ENCODE results near the gene PPM1F.

The PPM1F gene

GRCh38 chr22:21939935-21940334, 12.7 kb downstream of the PPM1F start:
- peak; percentile 57 to 61 (median 59) for DNase-seq

DNA sequence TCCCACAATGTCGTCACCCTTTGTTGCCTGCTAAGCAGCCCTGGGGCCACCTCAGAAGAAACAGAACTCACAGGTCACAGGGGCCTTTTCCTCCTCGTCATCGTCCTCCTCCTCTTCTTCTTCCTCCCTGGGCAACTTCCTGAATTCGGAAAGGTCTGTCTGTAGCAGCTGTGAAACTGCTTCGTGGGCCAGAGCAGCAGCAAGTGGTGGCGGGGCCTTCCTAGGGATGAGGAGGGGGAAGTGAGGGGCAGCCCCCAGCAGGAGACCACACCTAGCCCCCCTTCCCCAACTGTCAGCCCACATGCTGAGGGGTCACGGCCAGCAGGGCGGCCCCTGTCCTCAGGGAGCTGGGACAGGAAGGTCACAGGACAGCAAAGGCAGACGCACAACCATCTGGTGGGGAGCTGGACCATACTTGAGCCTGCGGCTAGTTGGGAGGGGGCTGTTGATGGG, 13.2 kb downstream of the PPM1F start:
- peak; percentile 76 to 85 (median 83) for DNase-seq

DNA sequence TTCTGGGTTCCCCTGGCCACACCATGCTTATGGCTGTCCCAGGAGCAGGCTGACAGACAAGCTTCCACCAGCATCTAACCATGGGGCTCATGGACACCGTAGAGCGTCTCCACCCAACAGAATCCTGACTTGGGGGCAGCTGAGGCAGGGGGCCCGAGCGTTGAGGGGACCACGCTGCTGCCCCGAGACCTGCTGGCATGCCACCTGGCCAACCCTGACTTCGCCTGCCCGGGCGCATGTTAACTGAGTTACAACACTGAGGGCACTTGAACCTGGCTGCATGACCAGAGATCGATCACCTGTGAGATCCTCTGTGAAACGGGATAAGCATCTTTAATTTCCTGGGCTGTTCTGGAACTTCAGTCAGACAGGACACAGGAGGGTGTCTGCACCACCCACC, 13.7 kb downstream of the PPM1F start:
- no peak for DNase-seq

DNA sequence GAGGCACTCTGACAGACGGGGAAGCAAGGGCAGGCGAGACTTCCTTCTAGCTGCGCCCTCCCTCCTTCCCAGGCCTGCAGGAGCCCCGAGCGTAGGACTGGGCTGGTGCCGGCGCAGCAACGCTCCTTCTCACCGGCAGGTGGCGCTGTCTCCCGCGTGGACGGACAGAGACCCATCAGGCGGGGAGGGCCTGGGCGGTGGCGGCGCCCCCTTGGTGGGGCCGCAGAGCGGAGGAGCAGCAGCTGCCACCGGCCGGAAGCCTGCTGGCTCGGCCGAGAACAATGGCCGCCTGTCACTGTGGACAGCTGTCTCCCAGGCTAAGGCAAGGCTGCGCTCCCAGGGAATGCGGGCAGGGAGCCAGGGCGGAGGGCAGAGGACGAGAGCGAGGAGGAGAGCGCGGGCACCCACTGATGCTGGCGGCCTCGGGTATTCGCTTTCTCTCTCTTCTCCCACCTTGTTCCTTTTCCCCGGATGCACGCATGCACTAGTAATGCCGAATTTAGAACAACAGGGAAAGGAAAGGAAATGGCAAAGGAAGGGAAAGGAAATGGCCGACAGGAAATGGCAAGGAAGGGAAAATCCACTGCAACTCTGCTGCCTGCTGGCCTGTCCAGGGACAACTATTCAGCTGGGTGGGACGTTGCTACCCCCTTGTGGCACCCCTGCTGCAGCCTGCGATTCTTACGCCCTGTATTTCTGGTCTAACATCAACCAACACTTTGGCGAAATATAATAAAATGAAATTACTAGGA, 14.4 kb downstream of the PPM1F start:
- DNase-seq: peak; percentile 63 to 95 (median 66)

DNA sequence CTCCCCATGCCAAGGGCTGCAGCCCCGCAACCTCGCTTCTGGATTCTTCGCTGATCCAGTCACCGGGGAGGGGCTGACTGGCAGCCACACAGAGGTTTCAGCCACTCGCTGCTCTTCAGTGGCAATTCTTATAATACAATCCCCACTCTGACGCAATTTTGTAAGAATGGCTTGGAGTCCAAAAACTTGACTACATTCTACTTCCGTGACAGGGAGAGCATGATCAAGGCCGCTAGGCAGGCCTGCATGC, 14.9 kb downstream of the PPM1F start:
- DNase-seq: peak in 2 of 3 donors; percentile 95 to 96

DNA sequence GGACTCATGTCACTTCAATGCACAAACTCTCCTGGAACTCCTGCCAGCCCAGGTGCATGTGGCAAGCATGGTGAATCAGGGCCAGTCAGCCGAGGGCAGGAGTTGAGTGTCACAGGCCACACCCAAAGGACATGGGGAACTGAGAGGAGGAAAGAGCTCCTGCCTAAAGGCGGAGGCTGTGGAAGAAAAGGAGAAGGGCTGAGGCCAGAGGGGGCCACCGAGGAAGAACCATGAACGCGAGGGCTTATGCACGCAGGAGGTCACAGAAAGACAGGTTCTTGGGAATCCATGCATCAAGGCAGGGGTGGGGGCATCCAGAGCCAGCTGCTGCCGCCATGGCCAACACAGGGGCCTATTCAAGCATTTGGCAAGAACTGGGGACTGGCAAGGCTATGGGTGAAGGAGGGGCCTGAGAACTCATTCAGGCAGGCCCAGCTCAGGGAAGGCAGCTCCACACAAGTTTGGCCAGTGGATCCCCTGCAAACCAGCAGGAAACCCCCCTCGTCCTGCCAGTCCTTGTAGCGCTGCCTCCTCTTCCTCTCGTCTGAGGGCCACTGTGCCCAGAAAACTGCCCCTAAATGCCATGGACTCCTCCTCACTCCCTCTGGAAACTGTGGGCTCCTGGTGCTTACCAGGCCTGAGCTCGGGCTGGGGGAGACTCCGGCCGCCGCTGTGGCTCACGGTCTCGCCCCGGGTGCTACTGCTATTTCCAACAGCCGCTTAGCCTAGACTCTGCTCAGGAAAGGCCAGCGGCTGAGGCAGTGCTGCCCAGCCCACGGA, 15.4 kb downstream of the PPM1F start:
- DNase-seq: peak; percentile 73 to 78 (median 74)

DNA sequence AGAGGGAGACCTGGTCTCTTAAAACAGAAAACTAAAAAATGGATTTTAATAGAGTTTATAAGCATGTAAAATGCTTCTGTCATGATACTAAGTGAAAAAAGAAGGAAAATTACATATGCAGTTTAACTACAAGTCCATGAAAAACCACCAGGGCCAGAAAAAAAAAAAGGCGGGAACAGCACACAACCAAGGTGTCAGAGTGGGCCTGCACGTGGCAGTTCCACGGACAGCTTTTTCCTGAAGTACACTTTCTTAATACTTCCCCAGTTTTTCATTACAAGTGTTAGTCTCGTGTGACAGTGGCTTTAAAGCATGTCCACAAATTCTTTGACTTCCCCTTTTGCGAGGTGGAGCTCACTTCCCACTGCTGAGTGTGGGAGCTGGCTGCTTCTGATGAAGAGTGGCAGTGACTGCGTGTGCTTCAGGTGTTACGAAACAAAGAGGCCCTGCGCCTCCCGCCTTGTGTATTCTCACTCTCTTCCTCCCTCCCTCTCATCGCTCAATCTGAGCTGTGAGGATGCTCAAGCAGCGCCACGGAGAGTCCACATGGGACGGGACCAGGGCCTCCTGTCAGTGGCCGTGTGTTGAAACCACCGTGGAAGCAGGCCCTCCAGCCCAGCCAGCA, 16.4 kb downstream of the PPM1F start:
- peak; percentile 86 to 92 (median 92) for DNase-seq

DNA sequence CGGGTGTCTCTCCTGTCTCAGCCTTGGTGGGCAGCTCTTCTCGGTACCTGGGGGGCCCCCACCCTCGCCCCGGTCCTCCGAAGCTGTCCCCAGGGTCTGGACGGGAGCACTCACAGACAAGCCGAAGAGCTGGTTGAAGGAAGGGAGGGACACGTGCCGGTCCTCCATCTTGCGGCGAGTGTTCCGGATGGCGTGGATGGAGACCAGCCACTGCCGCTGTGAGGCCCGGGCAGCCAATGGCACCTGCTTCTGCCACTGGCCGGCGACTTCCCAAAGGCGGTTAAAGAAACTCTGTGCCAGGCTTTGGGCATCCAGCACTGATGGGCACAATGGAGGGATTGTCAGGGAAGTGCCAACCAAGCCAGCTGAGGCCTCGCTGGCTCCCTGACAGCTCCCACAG, 18.7 kb downstream of the PPM1F start:
- no peak for DNase-seq

DNA sequence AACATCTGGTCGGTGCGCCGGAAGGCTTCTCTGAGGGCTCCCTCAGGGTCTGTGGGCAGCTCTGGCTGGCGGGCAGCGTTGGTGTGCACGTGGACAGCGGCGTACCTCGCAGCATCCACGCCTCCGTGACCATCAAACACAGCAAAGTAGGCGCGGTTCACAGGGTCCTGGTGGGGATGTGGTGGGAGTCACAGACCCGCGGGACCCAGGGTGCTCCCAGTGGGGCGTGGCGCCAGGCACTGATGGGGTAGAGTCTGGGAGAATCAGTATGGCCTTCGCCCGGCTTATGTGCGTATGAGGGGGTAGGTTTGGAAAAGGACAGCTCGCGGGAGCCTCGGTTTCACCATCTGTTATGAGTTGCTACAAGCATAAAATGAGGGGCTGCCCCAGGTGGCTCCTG, 19.2 kb downstream of the PPM1F start:
- no peak for DNase-seq

- DNase-seq: no peak
Measured at GRCh38 chr22:21932347-21932746, 20.3 kb downstream of the PPM1F start.

DNA sequence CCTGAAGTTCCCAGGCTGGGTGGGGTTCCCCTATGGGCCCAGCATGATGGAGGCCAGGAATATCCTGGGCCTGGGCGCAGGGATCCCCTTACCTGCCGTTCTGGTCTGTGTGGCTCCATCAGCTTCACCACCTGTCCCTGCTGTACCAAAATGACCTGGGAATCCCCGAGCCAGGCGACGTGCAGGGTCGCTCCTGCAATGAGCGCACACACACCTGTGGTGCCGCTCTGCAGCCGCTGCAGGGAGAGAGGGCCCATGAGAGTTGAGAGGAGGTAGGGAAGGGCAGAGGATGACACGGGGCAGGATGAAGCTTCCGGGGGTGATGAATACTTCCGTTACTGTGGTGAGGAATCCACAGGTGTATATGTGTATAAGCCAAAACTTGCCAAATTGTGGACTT, 21.6 kb downstream of the PPM1F start:
- no peak for DNase-seq

- DNase-seq: no peak
Measured at GRCh38 chr22:21929253-21929652, 23.4 kb downstream of the PPM1F start.

DNA sequence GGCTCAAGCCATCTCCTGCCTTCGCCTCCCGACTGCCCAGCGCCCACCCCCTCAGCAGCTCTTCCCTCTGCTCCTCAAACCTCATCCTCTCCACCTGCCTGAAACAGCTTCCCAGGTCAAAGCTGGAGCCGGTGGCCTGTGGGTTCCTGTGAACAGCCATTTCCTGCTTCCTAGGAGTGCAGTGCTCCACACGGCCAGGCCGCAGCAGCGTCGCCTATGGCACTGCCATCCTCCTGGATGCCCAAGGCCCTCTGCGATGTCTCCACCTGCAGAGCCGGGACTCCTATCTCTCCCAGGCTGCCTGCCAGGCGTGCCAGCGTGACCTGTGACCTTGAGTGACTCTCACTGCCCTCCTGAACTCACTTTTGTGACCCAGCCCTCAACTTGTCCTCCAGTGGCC, 24.6 kb downstream of the PPM1F start:
- DNase-seq: no peak

DNA sequence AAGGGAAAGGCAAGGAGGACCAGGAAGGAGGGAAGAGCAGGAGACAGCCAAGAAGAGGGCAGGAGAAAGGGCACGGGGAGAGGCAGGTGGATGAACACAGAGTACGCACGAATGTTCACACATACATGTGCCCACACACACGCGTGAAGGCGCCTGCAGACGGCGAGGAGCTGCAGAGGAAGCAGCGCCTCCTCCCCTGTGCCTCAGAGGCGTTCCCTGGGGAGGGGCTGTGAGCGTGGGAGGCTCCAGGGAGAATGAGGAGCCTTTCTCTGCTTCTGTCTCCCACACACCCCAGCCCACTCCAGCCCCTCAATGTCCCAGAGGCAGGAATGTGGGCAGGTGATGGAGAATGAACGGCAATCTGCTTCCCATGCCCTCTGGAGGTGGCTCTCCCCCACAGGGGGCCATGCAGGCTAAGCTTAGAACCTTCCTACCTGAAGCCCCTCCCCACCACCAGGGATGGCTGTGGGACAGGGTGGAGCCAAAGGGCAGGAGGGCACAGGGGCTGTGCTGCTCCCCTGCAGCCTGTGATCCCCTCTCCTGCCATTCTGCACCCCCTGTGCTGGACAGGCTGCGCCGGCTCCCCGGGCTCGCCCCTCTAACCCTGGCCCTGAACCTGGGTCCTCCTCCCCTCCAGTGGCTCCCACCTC, 25.3 kb downstream of the PPM1F start:
- DNase-seq: no peak

DNA sequence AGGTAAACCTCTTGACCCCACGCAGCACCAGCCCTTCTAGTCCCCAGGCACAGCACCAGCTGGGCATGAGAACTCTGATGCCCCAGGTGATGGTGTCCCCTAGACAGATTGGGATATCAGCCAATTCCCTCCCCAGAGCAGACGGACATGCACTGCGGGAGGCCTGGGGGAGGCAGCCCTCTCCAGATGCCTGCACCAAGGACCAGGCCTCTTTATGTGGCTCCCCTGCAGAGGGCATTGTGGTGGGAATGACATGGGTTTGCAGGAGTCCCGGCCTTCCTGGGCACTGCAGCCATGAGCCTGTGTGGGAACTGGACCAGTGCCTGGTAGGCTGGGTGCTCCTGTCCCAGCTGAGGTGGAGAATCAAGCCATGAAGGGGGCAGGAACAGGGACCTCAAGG, 25.9 kb downstream of the PPM1F start:
- no peak for DNase-seq

- no peak for DNase-seq
Measured at GRCh38 chr22:21923163-21923561, 29.5 kb downstream of the PPM1F start.

DNA sequence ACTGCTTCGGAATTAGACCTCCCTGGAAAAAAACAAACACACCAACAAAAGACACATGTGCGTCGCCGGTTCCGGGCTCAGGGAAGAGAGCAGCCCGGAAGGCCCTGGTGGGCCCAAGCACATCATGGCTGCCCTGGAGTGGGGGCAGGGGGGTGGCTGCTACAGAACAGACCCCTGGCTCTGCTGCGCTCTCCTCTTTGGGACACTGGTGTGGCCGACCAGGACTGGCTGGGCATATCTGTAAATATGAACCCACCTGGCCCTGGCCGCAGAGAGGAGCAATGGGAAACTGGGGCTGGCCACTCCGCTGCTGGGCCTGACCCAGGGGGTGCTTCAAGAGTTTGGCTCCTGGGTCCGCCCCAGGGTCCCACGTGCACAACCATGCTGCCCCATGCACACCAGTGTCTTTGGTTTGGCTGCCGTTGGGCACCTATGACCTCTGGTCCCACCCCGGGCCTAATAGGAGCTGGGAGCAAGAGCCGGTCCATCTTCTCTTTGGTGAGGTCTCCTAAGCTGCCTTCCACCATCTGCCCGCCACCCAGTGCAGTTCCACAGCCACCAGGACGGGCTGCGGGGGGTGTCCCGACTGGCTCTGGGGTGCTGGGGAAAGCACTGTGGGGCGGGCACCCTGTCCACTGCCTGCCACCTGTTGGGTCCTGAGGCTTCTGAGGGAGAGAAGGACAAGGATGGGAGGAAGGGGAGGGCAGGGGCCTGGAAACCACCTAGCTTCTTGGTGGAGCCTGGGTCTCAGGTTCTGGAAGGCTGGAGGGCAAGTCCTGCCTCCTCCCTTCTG, 30.1 kb downstream of the PPM1F start:
- no peak for DNase-seq

- no peak for DNase-seq
Measured at GRCh38 chr22:21921729-21922128, 30.9 kb downstream of the PPM1F start.

- no peak for DNase-seq
Measured at GRCh38 chr22:21921184-21921721, 31.4 kb downstream of the PPM1F start.

DNA sequence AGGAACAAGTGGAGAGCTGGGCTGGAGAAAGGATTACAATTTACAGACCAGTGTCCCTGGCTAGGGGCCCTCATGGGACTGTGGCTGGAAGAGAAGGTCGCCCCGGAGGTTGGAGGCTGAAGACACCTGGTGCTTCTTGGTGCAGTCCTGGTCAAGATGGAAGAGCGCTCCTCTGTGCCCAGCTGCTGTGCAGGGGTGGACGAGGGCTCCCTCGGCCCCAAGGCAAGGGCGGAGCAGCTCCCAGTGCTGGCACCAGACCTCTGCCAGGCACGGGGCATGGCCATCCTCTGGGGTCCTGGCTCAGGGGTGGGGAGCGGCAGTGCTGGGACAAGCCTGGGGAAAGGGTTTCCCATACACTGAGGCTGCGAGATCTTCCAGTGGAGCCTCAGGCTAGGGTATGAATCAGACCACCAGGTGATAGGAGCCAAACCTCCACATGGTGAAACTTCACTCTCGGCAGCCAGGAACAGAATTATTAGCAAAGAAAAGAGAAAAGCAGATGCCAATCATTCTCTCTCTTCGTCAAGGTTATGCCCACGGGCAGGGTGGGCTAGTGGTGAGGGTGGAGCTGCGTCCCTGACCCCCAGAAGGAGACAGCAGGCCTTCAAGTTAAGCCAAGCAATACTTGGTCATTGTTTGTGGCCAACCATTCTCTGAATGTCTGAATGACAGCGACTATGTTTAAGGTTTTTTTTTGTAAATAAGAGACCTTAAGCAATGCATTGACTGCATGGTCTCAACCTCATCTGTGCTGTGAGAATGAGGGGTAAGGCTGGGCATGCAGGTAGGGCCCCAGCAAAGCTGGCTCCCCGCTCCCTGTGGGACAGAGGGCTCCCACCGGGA, 32.1 kb downstream of the PPM1F start:
- DNase-seq: no peak

DNA sequence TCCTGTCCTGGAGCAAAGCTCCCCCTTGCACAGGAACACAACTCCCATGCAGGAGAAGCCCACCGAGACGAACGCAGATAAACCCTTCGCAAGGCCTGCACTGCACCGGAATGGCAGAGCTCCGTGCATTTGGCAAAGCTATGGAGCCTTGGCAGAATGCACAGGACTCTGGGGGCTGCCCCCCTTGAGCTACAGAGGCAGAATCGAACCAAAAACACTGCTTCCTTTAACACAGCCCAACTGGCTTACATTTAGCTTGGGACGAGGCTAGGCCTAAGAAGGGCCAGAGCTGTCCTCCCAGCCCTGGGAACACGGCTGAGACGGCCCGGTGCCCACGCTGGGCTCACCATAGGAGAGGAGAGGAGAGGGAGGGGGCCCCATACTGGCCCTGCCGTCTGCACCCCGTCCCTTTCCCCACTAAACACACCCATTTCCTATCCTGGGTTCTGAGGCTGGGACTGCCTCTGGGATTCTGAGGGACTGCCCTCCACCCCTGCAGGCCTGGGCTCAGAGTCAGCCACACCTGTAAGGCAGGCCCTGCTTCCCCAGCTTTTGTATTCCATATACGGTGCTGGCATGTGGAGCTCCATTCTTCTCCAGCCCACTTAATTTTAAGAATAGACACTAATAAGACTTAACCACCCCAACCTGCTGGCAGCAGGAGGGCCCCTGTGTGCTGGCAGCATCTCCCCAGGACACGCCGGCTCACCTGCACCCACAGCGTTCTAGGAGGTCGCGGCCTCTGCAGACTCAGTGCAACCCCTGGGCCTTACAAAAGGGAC, 32.9 kb downstream of the PPM1F start:
- no peak for DNase-seq
